GM23248 (cell line): ENCODE data around the gene BTBD2. TPM values are rescaled to one million over a fixed set of nuclear protein-coding genes. Genes with fewer than 3 reads are reported as not detected.
A peak's percentile ranks its signal among the peaks of the same experiment; 100 is the strongest.

Experiments used
- DNase-seq: peaks from one replicate; pipeline ENCODE4 v3.0.0-alpha.2; 2015
- H2AFZ ChIP-seq: fragments of 200-600 bp; sonication (generic); 2 replicates; pipeline ENCODE4 v1.6.1; 2016; ENCODE audit warnings: antibody characterized with exemption
- H3F3A ChIP-seq: fragments of 200-600 bp; sonication (generic); 2 replicates; pipeline ENCODE4 v1.6.1; 2016; ENCODE audit warnings: mild to moderate bottlenecking, antibody characterized with exemption, mixed run types; ENCODE audit not compliant: insufficient read depth
- H3K27ac ChIP-seq: fragments of 200-600 bp; sonication (generic); 2 replicates; pipeline ENCODE4 v1.5.1; 2016; ENCODE audit warnings: mild to moderate bottlenecking
- H3K27me3 ChIP-seq: fragments of 200-600 bp; sonication (generic); replicated peaks from 2 replicates; pipeline ENCODE4 v1.6.1; 2016; ENCODE audit warnings: mild to moderate bottlenecking; ENCODE audit not compliant: insufficient read depth
- H3K36me3 ChIP-seq: fragments of 200-600 bp; sonication (generic); 2 replicates; pipeline ENCODE4 v1.6.1; 2016; ENCODE audit warnings: low read depth, mild to moderate bottlenecking
- H3K4me1 ChIP-seq: fragments of 200-600 bp; sonication (generic); 2 replicates; pipeline ENCODE4 v1.6.1; 2016; ENCODE audit warnings: mild to moderate bottlenecking; ENCODE audit not compliant: insufficient read depth
- H3K4me2 ChIP-seq: fragments of 200-600 bp; sonication (generic); one replicate; pipeline ENCODE4 v1.6.1; 2016; ENCODE audit warnings: mild to moderate bottlenecking; ENCODE audit not compliant: unreplicated experiment
- H3K4me3 ChIP-seq: fragments of 200-600 bp; sonication (generic); 2 replicates; pipeline ENCODE4 v1.5.1; 2016; ENCODE audit warnings: mild to moderate bottlenecking
- H3K79me2 ChIP-seq: fragments of 200-600 bp; sonication (generic); 2 replicates; pipeline ENCODE4 v1.6.1; 2016; ENCODE audit warnings: mild to moderate bottlenecking; ENCODE audit not compliant: insufficient read depth
- H3K9ac ChIP-seq: fragments of 200-600 bp; sonication (generic); 2 replicates; pipeline ENCODE4 v1.6.1; 2016; ENCODE audit warnings: mild to moderate bottlenecking
- H3K9me2 ChIP-seq: fragments of 200-600 bp; sonication (generic); 2 replicates; pipeline ENCODE4 v1.6.1; 2016; ENCODE audit warnings: mixed run types, mild to moderate bottlenecking, moderate library complexity; ENCODE audit not compliant: insufficient read depth
- H3K9me3 ChIP-seq: fragments of 200-600 bp; sonication (generic); one replicate; pipeline ENCODE4 v1.6.1; 2017; ENCODE audit warnings: low read depth
- H4K20me1 ChIP-seq: fragments of 200-600 bp; sonication (generic); 2 replicates; pipeline ENCODE4 v1.6.0; 2016; ENCODE audit not compliant: insufficient read depth
- EZH2 ChIP-seq: fragments of 200-600 bp; sonication (generic); IDR thresholded peaks from 2 replicates; pipeline ENCODE4 v1.6.1; 2018; ENCODE audit warnings: antibody characterized with exemption, mild to moderate bottlenecking; ENCODE audit not compliant: insufficient read depth, poor library complexity, severe bottlenecking
- EZH2phosphoT487 ChIP-seq: fragments of 200-600 bp; sonication (generic); IDR thresholded peaks from 2 replicates; pipeline ENCODE4 v1.6.1; 2018; ENCODE audit warnings: antibody characterized with exemption, moderate library complexity, mild to moderate bottlenecking, low read depth; ENCODE audit not compliant: insufficient read depth
- WGBS, 2 experiments: methylation state at CpG; one replicate each; pipeline ENCODE4 v1.1.6; 2015 to 2017; ENCODE audit warnings: low lambda C conversion rate in 2 of 2, low coverage in 1 of 2; ENCODE audit errors: missing lambda C conversion rate in 2 of 2; 5-methylcytosine and 5-hydroxymethylcytosine counted together
- in situ Hi-C: fragments of 300-500 bp; cut with MboI; formaldehyde crosslinking; loops from 2 replicates; pipeline ENCODE4 v1.15.0; 2020
- polyA plus RNA-seq: library from polyadenylated mRNA; unstranded; fragments of >200 nt; fragmentation: Nextera tagmentation; extraction: Ambion mirVana; gene quantifications from 2 replicates; pipeline ENCODE4 v1.2.1, GENCODE V29; 2016
- total RNA-seq: library from RNA; depleted of rRNA; stranded (reverse); fragments of >200 nt; shearing (Covaris generic); gene quantifications from 2 replicates; pipeline ENCODE4 v1.2.3, GENCODE V29; 2014

The BTBD2 gene
- total and polyA plus RNA-seq, 2 experiments from 2014 or later: 6.8 to 69.5 TPM

- 93 to 95% methylated on average over 50 to 52 of the region's 52 CpGs for WGBS, 2 experiments
- H3K9me2 ChIP-seq: no peaks in the 10 kb centered on the region
- DNase-seq: no peak
Measured at GRCh38 chr19:1998712-1999708, 16.5 kb downstream of the BTBD2 start.

GRCh38 chr19:1997353-1998233 is 17.9 kb downstream of the BTBD2 start:
- no peak overlapping the region for H3K4me3 ChIP-seq
- in situ Hi-C loops: no loop called here
- TF ChIP-seq EZH2phosphoT487: no peak
- no peak for TF ChIP-seq EZH2
- H3K79me2 ChIP-seq: no peaks in the 10 kb centered on the region
- no peaks in the 10 kb centered on the region for H3K27me3 ChIP-seq
- H3K36me3 ChIP-seq: peaks cover 11% of the 10 kb centered on the region
- H3K27ac ChIP-seq: no peak overlapping the region
- no peaks in the 10 kb centered on the region for H3K4me1 ChIP-seq
- H4K20me1 ChIP-seq: no peaks in the 10 kb centered on the region
- WGBS, 2 experiments: 95 to 97% methylated on average over 31 of the region's 31 CpGs
- H3K4me2 ChIP-seq: no peak overlapping the region
- no peaks in the 10 kb centered on the region for H3F3A ChIP-seq
- no peak overlapping the region for H2AFZ ChIP-seq
- H3K9ac ChIP-seq: no peak overlapping the region
- no peak for DNase-seq
- no peaks in the 10 kb centered on the region for H3K9me2 ChIP-seq
- no peaks in the 10 kb centered on the region for H3K9me3 ChIP-seq

More at GRCh38 chr19:1998712-1999708, 16.5 kb downstream of the BTBD2 start:
- in situ Hi-C loops: no loop called here
- H3K36me3 ChIP-seq: peaks cover 11% of the 10 kb centered on the region
- no peaks in the 10 kb centered on the region for H3K9me3 ChIP-seq
- H2AFZ ChIP-seq: no peak overlapping the region
- H4K20me1 ChIP-seq: no peaks in the 10 kb centered on the region
- no peaks in the 10 kb centered on the region for H3K4me1 ChIP-seq
- H3K4me2 ChIP-seq: no peak overlapping the region
- no peak overlapping the region for H3K27ac ChIP-seq
- H3K9ac ChIP-seq: no peak overlapping the region
- no peak overlapping the region for H3K4me3 ChIP-seq
- no peak for TF ChIP-seq EZH2phosphoT487
- TF ChIP-seq EZH2: no peak
- H3K27me3 ChIP-seq: no peaks in the 10 kb centered on the region
- no peaks in the 10 kb centered on the region for H3K79me2 ChIP-seq
- H3F3A ChIP-seq: no peaks in the 10 kb centered on the region

- peaks cover 11% of the 10 kb centered on the region for H3K36me3 ChIP-seq
- H3K79me2 ChIP-seq: no peaks in the 10 kb centered on the region
- H3K9me2 ChIP-seq: no peaks in the 10 kb centered on the region
- H3K27me3 ChIP-seq: no peaks in the 10 kb centered on the region
- in situ Hi-C loops: no loop called here
- WGBS, 2 experiments: 84 to 87% methylated on average over 35 to 44 of the region's 44 CpGs
- H3F3A ChIP-seq: no peaks in the 10 kb centered on the region
- H2AFZ ChIP-seq: no peak overlapping the region
- H3K9me3 ChIP-seq: no peaks in the 10 kb centered on the region
- no peak overlapping the region for H3K4me3 ChIP-seq
- TF ChIP-seq EZH2phosphoT487 (no peak), EZH2 (no peak)
- no peak overlapping the region for H3K27ac ChIP-seq
- DNase-seq: peak; percentile 52
- H3K4me2 ChIP-seq: no peak overlapping the region
- no peaks in the 10 kb centered on the region for H3K4me1 ChIP-seq
- no peaks in the 10 kb centered on the region for H4K20me1 ChIP-seq
- no peak overlapping the region for H3K9ac ChIP-seq
Measured at GRCh38 chr19:1992759-1993260, 22.7 kb downstream of the BTBD2 start.
